HL-60 (cell line): ENCODE measurements around the gene TAS1R1.

Source experiments
- DNase-seq, 2 experiments: peaks; one replicate each; pipeline ENCODE4 v3.0.0-alpha.2; 2010 to 2020; ENCODE audit warnings: low read depth in 1 of 2, low spot score in 1 of 2
- H3K27ac ChIP-seq: fragments of 250-450 bp; sonication (Bioruptor Pico); replicated peaks from 2 replicates; pipeline ENCODE4 v1.5.1; 2020; ENCODE audit warnings: mild to moderate bottlenecking, moderate library complexity
- H3K27me3 ChIP-seq: fragments of 250-450 bp; sonication (Bioruptor Pico); 2 replicates; pipeline ENCODE4 v1.5.1; 2021; ENCODE audit warnings: mild to moderate bottlenecking, moderate library complexity; ENCODE audit not compliant: insufficient read depth, poor library complexity, severe bottlenecking
- H3K4me3 ChIP-seq: replicated peaks from 2 replicates; pipeline ENCODE4 v1.5.1; 2011; ENCODE audit warnings: mild to moderate bottlenecking, control low read depth, low read length; ENCODE audit not compliant: insufficient read depth
- CTCF ChIP-seq: IDR thresholded peaks from one replicate; pipeline ENCODE4 v1.5.1; 2011; ENCODE audit warnings: low read length, control low read depth, inconsistent platforms; ENCODE audit not compliant: insufficient read depth
- GABPA ChIP-seq: IDR thresholded peaks from 2 replicates; pipeline ENCODE4 v1.6.1; 2012; ENCODE audit warnings: low read depth
- POLR2AphosphoS5 ChIP-seq: IDR thresholded peaks from 2 replicates; pipeline ENCODE4 v1.6.1; 2012; ENCODE audit warnings: low read depth
- REST ChIP-seq: IDR thresholded peaks from 2 replicates; pipeline ENCODE4 v1.6.1; 2012; ENCODE audit warnings: low read depth; ENCODE audit not compliant: insufficient replicate concordance
- SPI1 ChIP-seq: IDR thresholded peaks from 2 replicates; pipeline ENCODE4 v1.6.1; 2012; ENCODE audit warnings: low read depth, mild to moderate bottlenecking, borderline replicate concordance

TAS1R1 gene

GRCh38 chr1:6545276-6546112 lies 9.6 kb upstream of the TAS1R1 start:
- Histone ChIP-seq H3K27me3 (no peaks in the 10 kb centered on the region), H3K4me3 (no peak overlapping the region), H3K27ac (no peak overlapping the region)
- no peak for DNase-seq
- TF ChIP-seq SPI1 (no peak), POLR2AphosphoS5 (no peak), GABPA (no peak), REST (no peak), CTCF (no peak)

GRCh38 chr1:6546326-6546725 lies 8.8 kb upstream of the TAS1R1 start:
- no peak overlapping the region for H3K27ac ChIP-seq
- TF ChIP-seq CTCF, result no peak
- no peak for TF ChIP-seq GABPA
- H3K4me3 ChIP-seq, result no peak overlapping the region
- DNase-seq, result no peak
- H3K27me3 ChIP-seq, result no peaks in the 10 kb centered on the region

GRCh38 chr1:6547301-6547700 lies 7.8 kb upstream of the TAS1R1 start:
- Histone ChIP-seq H3K4me3 (no peak overlapping the region), H3K27ac (no peak overlapping the region), H3K27me3 (no peaks in the 10 kb centered on the region)
- no peak for DNase-seq
- TF ChIP-seq CTCF (no peak), GABPA (no peak), SPI1 (no peak), REST (no peak), POLR2AphosphoS5 (no peak)
